SU-DHL-6 (cell line): Measurements from ENCODE around the gene GABRD.
"Not testable (repeated sequence)": the region's sequence is repeated elsewhere in the genome, so short reads cannot be mapped to it uniquely, and the experiment has no call there.

ENCODE experiments used
- H2AFZ ChIP-seq: fragments of 200-600 bp; sonication (generic); 2 replicates; pipeline ENCODE4 v1.6.1; 2014; ENCODE audit warnings: low read depth, mild to moderate bottlenecking, moderate library complexity, mixed read lengths, antibody characterized with exemption, low read length; ENCODE audit not compliant: severe bottlenecking
- H3F3A ChIP-seq: fragments of 200-600 bp; shearing (Covaris generic); 2 replicates; pipeline ENCODE4 v1.6.0; 2016; ENCODE audit warnings: antibody characterized with exemption, mild to moderate bottlenecking; ENCODE audit not compliant: insufficient read depth
- H3K27ac ChIP-seq: fragments of 200-600 bp; sonication (generic); 2 replicates; pipeline ENCODE4 v1.5.1; 2016; ENCODE audit warnings: low read depth, mild to moderate bottlenecking, low read length, moderate library complexity, mixed read lengths
- H3K27me3 ChIP-seq: fragments of 200-600 bp; sonication (generic), shearing (Covaris generic); 2 replicates; pipeline ENCODE4 v1.6.0; 2014; ENCODE audit warnings: mild to moderate bottlenecking, low read length
- H3K36me3 ChIP-seq: fragments of 200-600 bp; sonication (generic); 2 replicates; pipeline ENCODE4 v1.6.1; 2014; ENCODE audit warnings: mild to moderate bottlenecking, low read length, mixed read lengths
- H3K4me2 ChIP-seq: fragments of 300-600, 200-600 bp; shearing (Covaris generic), sonication (generic); 2 replicates; pipeline ENCODE4 v1.6.0; 2014; ENCODE audit warnings: low read length, low read depth, mild to moderate bottlenecking; ENCODE audit not compliant: poor library complexity, severe bottlenecking
- H3K4me3 ChIP-seq: fragments of 200-600 bp; sonication (generic); 2 replicates; pipeline ENCODE4 v1.5.1; 2014; ENCODE audit warnings: antibody characterized with exemption, low read length, mild to moderate bottlenecking, mixed read lengths; ENCODE audit not compliant: insufficient read depth, poor library complexity, severe bottlenecking
- H3K79me2 ChIP-seq: fragments of 200-600 bp; sonication (generic); 2 replicates; pipeline ENCODE4 v1.6.1; 2014; ENCODE audit warnings: mild to moderate bottlenecking, low read length, moderate library complexity; ENCODE audit not compliant: insufficient read depth
- H3K9ac ChIP-seq: fragments of 200-600 bp; sonication (generic); 2 replicates; pipeline ENCODE4 v1.7.0; 2014; ENCODE audit warnings: mild to moderate bottlenecking, low read length
- H3K9me2 ChIP-seq: fragments of 200-600 bp; sonication (generic); replicated peaks from 2 replicates; pipeline ENCODE4 v1.6.1; 2014; ENCODE audit warnings: low read length; ENCODE audit not compliant: insufficient read depth
- H3K9me3 ChIP-seq: fragments of 200-600 bp; sonication (generic); 2 replicates; pipeline ENCODE4 v1.6.1; 2014; ENCODE audit warnings: low read length, mixed read lengths; ENCODE audit not compliant: insufficient read depth
- H4K20me1 ChIP-seq: fragments of 200-600 bp; sonication (generic); 2 replicates; pipeline ENCODE4 v1.6.1; 2014; ENCODE audit warnings: low read depth, mild to moderate bottlenecking, antibody characterized with exemption, low read length, moderate library complexity, mixed read lengths
- EZH2phosphoT487 ChIP-seq: fragments of 200-600 bp; sonication (generic), shearing (Covaris generic); conservative IDR thresholded peaks from 2 replicates; pipeline ENCODE4 v1.6.1; 2018; ENCODE audit warnings: mild to moderate bottlenecking, antibody characterized with exemption, low read length, moderate library complexity, mixed read lengths
- TF ChIP-seq, protein P1 (sequence below): fragments of 200-600 bp; sonication (generic); IDR thresholded peaks from one replicate; pipeline ENCODE4 v1.5.1; 2017; ENCODE audit warnings: antibody characterized with exemption, mild to moderate bottlenecking, low read length, moderate library complexity; ENCODE audit not compliant: insufficient read depth, poor library complexity, severe bottlenecking

The GABRD gene

GRCh38 chr1:1979482-1980165, 39.5 kb upstream of the GABRD start:
- H3K9ac ChIP-seq = no peak overlapping the region
- no peak overlapping the region for H2AFZ ChIP-seq
- H3K9me3 ChIP-seq = no peaks in the 10 kb centered on the region
- H3F3A ChIP-seq = no peaks in the 10 kb centered on the region
- no peaks in the 10 kb centered on the region for H3K27me3 ChIP-seq
- no peaks in the 10 kb centered on the region for H3K36me3 ChIP-seq
- H3K4me3 ChIP-seq = no peak overlapping the region
- H3K4me2 ChIP-seq = no peak overlapping the region
- no peaks in the 10 kb centered on the region for H3K79me2 ChIP-seq
- H4K20me1 ChIP-seq = no peaks in the 10 kb centered on the region
- H3K27ac ChIP-seq = no peak overlapping the region
- no peaks in the 10 kb centered on the region for H3K9me2 ChIP-seq
- TF ChIP-seq, protein P1, sequence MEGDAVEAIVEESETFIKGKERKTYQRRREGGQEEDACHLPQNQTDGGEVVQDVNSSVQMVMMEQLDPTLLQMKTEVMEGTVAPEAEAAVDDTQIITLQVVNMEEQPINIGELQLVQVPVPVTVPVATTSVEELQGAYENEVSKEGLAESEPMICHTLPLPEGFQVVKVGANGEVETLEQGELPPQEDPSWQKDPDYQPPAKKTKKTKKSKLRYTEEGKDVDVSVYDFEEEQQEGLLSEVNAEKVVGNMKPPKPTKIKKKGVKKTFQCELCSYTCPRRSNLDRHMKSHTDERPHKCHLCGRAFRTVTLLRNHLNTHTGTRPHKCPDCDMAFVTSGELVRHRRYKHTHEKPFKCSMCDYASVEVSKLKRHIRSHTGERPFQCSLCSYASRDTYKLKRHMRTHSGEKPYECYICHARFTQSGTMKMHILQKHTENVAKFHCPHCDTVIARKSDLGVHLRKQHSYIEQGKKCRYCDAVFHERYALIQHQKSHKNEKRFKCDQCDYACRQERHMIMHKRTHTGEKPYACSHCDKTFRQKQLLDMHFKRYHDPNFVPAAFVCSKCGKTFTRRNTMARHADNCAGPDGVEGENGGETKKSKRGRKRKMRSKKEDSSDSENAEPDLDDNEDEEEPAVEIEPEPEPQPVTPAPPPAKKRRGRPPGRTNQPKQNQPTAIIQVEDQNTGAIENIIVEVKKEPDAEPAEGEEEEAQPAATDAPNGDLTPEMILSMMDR = no peak

- Histone ChIP-seq H4K20me1 (no peaks in the 10 kb centered on the region), H3K4me2 (no peak overlapping the region), H3K27ac (no peak overlapping the region), H3K79me2 (no peaks in the 10 kb centered on the region), H3K9me2 (no peaks in the 10 kb centered on the region), H3K27me3 (no peaks in the 10 kb centered on the region), H2AFZ (no peak overlapping the region), H3K4me3 (no peak overlapping the region), H3K9ac (no peak overlapping the region), H3F3A (no peaks in the 10 kb centered on the region), H3K36me3 (no peaks in the 10 kb centered on the region), H3K9me3 (no peaks in the 10 kb centered on the region)
- no peak for TF ChIP-seq EZH2phosphoT487
- TF ChIP-seq, protein P1 = no peak
These were observed 38.5 kb upstream of the GABRD start for GRCh38 chr1:1980467-1981141.

DNA sequence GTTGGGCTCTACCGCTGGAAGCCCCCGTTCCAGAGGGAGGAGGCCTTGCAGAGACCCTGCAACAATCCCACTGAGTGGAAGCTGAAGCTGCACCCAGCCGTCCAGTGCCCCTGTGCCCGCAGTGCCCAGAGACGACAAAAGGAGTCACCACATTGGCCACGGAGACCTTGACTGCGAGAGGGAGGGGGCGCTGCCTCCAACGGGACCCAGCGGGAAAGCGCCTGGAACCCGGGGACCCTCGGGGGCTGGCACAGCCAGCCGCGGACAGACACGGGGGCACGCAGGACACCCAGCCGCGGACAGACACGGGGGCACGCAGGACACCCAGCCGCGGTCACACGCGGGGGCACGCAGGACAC, 38.0 kb upstream of the GABRD start:
- Histone ChIP-seq H3K4me2 (no peak overlapping the region), H3K27ac (no peak overlapping the region), H3K79me2 (no peaks in the 10 kb centered on the region), H3K4me3 (no peak overlapping the region), H3K9me2 (no peaks in the 10 kb centered on the region), H3K9ac (no peak overlapping the region), H3K36me3 (no peaks in the 10 kb centered on the region), H2AFZ (no peak overlapping the region), H3F3A (no peaks in the 10 kb centered on the region), H3K9me3 (no peaks in the 10 kb centered on the region), H4K20me1 (no peaks in the 10 kb centered on the region), H3K27me3 (no peaks in the 10 kb centered on the region)
- TF ChIP-seq, protein P1 = no peak
- TF ChIP-seq EZH2phosphoT487 = no peak

- not testable (repeated sequence) for H3K36me3 ChIP-seq, H3K4me3 ChIP-seq, H3K27me3 ChIP-seq, H4K20me1 ChIP-seq, H3K9ac ChIP-seq, H3K9me3 ChIP-seq, H3K79me2 ChIP-seq, H3K9me2 ChIP-seq, H2AFZ ChIP-seq, H3F3A ChIP-seq, H3K4me2 ChIP-seq, H3K27ac ChIP-seq
These were observed 37.4 kb upstream of the GABRD start for GRCh38 chr1:1981631-1982327.
